SK-N-SH (cell line): Measurements from ENCODE around the gene SORBS2. TPM values are rescaled to one million over a fixed set of nuclear protein-coding genes. Genes with fewer than 3 reads are reported as not detected.

Source experiments
- CTCF ChIA-PET: fragments of 300-600, 350-600 bp; formaldehyde crosslinking; extraction: SDS; loops from one replicate; lab custom pipeline; 2021; lab: Yijun Ruan, JAX
- POLR2A ChIA-PET: fragments of 350-600 bp; sonication (Branson Sonifier 250); formaldehyde crosslinking; extraction: SDS; loops from one replicate; lab custom pipeline; 2020; ENCODE audit warnings: antibody characterized with exemption, inconsistent platforms; lab: Yijun Ruan, JAX
- DNase-seq: peaks from one replicate; pipeline ENCODE4 v3.0.0; 2012
- H2AFZ ChIP-seq: fragments of 200-600 bp; sonication (generic); 2 replicates; pipeline ENCODE4 v1.8.1; 2016; ENCODE audit warnings: antibody characterized with exemption, mild to moderate bottlenecking, low read depth
- H3F3A ChIP-seq: fragments of 200-600 bp; sonication (generic); replicated peaks from 2 replicates; pipeline ENCODE3; 2016; ENCODE audit warnings: antibody characterized with exemption, mild to moderate bottlenecking; ENCODE audit not compliant: insufficient read depth
- H3K27ac ChIP-seq, 2 experiments: fragments of 200-500 bp in 1 of 2; fragments of 200-600 bp in 1 of 2; sonication (Bioruptor generic) in 1 of 2; sonication (generic), shearing (Covaris generic) in 1 of 2; 2 replicates each; pipeline versions ENCODE4 v1.5.1 to v1.6.1; 2014 to 2016; ENCODE audit warnings: low read depth in 2 of 2, inconsistent platforms in 1 of 2, low read length in 1 of 2, mild to moderate bottlenecking in 1 of 2, mixed read lengths in 1 of 2
- H3K27me3 ChIP-seq: fragments of 200-600 bp; sonication (generic), shearing (Covaris generic); 2 replicates; pipeline ENCODE4 v1.6.1; 2016; ENCODE audit warnings: mixed run types; ENCODE audit not compliant: insufficient read depth
- H3K36me3 ChIP-seq, 2 experiments: fragments of 200-500 bp in 1 of 2; fragments of 200-600 bp in 1 of 2; sonication (Bioruptor generic) in 1 of 2; sonication (generic) in 1 of 2; replicated peaks in 1 of 2; 2 replicates each; pipeline versions ENCODE3 to v1.5.1; 2014 to 2016; ENCODE audit warnings: low read length in 1 of 2, mild to moderate bottlenecking in 1 of 2; ENCODE audit not compliant: insufficient read depth in 2 of 2, control insufficient read depth in 1 of 2
- H3K4me1 ChIP-seq, 2 experiments: fragments of 200-500 bp in 1 of 2; fragments of 200-600 bp in 1 of 2; sonication (Bioruptor generic) in 1 of 2; sonication (generic), shearing (Covaris generic) in 1 of 2; 2 replicates each; pipeline versions ENCODE4 v1.5.1 to v1.6.1; 2014 to 2016; ENCODE audit warnings: low read depth in 1 of 2, low read length in 1 of 2, mixed run types in 1 of 2; ENCODE audit not compliant: insufficient read depth in 2 of 2, control insufficient read depth in 1 of 2
- H3K4me2 ChIP-seq: fragments of 200-600 bp; sonication (generic), shearing (Covaris generic); 2 replicates; pipeline ENCODE4 v1.6.1; 2017; ENCODE audit warnings: mixed run types
- H3K4me3 ChIP-seq, 2 experiments: fragments of 200-500 bp in 1 of 2; fragments of 200-600 bp in 1 of 2; sonication (Bioruptor generic) in 1 of 2; sonication (generic), shearing (Covaris generic) in 1 of 2; 2 replicates each; pipeline versions ENCODE4 v1.5.1 to v1.8.1; 2014 to 2016; ENCODE audit warnings: low read depth in 2 of 2, inconsistent platforms in 1 of 2, low read length in 1 of 2, mild to moderate bottlenecking in 1 of 2, mixed read lengths in 1 of 2, moderate library complexity in 1 of 2
- H3K79me2 ChIP-seq: fragments of 200-600 bp; sonication (generic); 2 replicates; pipeline ENCODE4 v1.8.1; 2017; ENCODE audit warnings: mild to moderate bottlenecking; ENCODE audit not compliant: insufficient read depth
- H3K9ac ChIP-seq: fragments of 200-600 bp; sonication (generic); 2 replicates; pipeline ENCODE4 v1.6.1; 2017; ENCODE audit warnings: mixed run types
- H3K9me2 ChIP-seq: fragments of 200-600 bp; sonication (generic); 2 replicates; pipeline ENCODE4 v1.6.1; 2017; ENCODE audit warnings: mixed run types
- H3K9me3 ChIP-seq: fragments of 200-600 bp; sonication (generic); 2 replicates; pipeline ENCODE4 v1.6.1; 2017; ENCODE audit warnings: mixed run types, mild to moderate bottlenecking, moderate library complexity
- H4K20me1 ChIP-seq: fragments of 200-600 bp; sonication (generic); 2 replicates; pipeline ENCODE4 v1.6.1; 2017; ENCODE audit warnings: mild to moderate bottlenecking, mixed run types; ENCODE audit not compliant: insufficient read depth
- CHD2 ChIP-seq: fragments of 150-350 bp; IDR thresholded peaks from 2 replicates; pipeline ENCODE4 v1.6.1; 2018; ENCODE audit warnings: low read length; ENCODE audit not compliant: partially characterized antibody
- ELF1 ChIP-seq: IDR thresholded peaks from 2 replicates; pipeline ENCODE4 v1.4.0; 2012
- FOXM1 ChIP-seq: IDR thresholded peaks from 2 replicates; pipeline ENCODE4 v1.4.0; 2012; ENCODE audit warnings: low read depth, mild to moderate bottlenecking
- GABPA ChIP-seq: IDR thresholded peaks from 2 replicates; pipeline ENCODE4 v1.4.0; 2012; ENCODE audit warnings: low read depth, mild to moderate bottlenecking
- JUND ChIP-seq: IDR thresholded peaks from 2 replicates; pipeline ENCODE4 v1.4.0; 2012
- MEF2A ChIP-seq: IDR thresholded peaks from 2 replicates; pipeline ENCODE4 v1.4.0; 2012; ENCODE audit warnings: low read depth, borderline replicate concordance
- MXI1 ChIP-seq: IDR thresholded peaks from 2 replicates; pipeline ENCODE4 v1.6.1; 2012; ENCODE audit warnings: mild to moderate bottlenecking, low read depth, low read length, improper control_type of control experiment
- NFIC ChIP-seq: IDR thresholded peaks from 2 replicates; pipeline ENCODE4 v1.4.0; 2012; ENCODE audit warnings: borderline replicate concordance
- RXRA ChIP-seq: IDR thresholded peaks from 2 replicates; pipeline ENCODE4 v1.4.0; 2012; ENCODE audit warnings: low read depth, mild to moderate bottlenecking, borderline replicate concordance
- SIN3A ChIP-seq: IDR thresholded peaks from 2 replicates; pipeline ENCODE4 v1.6.1; 2012; ENCODE audit warnings: low read depth, mild to moderate bottlenecking, low read length, moderate library complexity, borderline replicate concordance
- SMC3 ChIP-seq: IDR thresholded peaks from 2 replicates; pipeline ENCODE4 v1.6.1; 2012; ENCODE audit warnings: low read depth, low read length, improper control_type of control experiment
- TAF1 ChIP-seq: IDR thresholded peaks from 2 replicates; pipeline ENCODE4 v1.6.1; 2012; ENCODE audit warnings: low read depth, mild to moderate bottlenecking, low read length, moderate library complexity, borderline replicate concordance
- TCF12 ChIP-seq: IDR thresholded peaks from 2 replicates; pipeline ENCODE4 v1.4.0; 2012
- YY1 ChIP-seq: IDR thresholded peaks from 2 replicates; pipeline ENCODE4 v1.4.0; 2012; ENCODE audit warnings: low read depth, mild to moderate bottlenecking
- WGBS: methylation state at CpG from one replicate; pipeline ENCODE4 v1.1.6; 2017; ENCODE audit warnings: low lambda C conversion rate; 5-methylcytosine and 5-hydroxymethylcytosine counted together
- polyA plus RNA-seq, 3 experiments: library from polyadenylated mRNA; depleted of rRNA; stranded (reverse); fragments of >200 nt; gene quantifications; 2 replicates each; pipeline ENCODE4 v1.2.3, GENCODE V29; 2012
- TF ChIP-seq, protein P1 (sequence below): IDR thresholded peaks from 2 replicates; pipeline ENCODE4 v1.6.1; 2012; ENCODE audit warnings: mild to moderate bottlenecking, low read depth, low read length, moderate library complexity
- TF ChIP-seq, protein P2 (sequence below): fragments of 150-350 bp; IDR thresholded peaks from 2 replicates; pipeline ENCODE4 v1.6.1; 2016; ENCODE audit warnings: mild to moderate bottlenecking, low read depth, low read length
- TF ChIP-seq, protein P3 (sequence below): fragments of 150-350 bp; IDR thresholded peaks from 2 replicates; pipeline ENCODE4 v1.6.1; 2017; ENCODE audit warnings: antibody characterized with exemption, low read length, low read depth, borderline replicate concordance

Gene SORBS2
- polyA plus RNA-seq, 1 of the 3 experiments (the other 2 are of a cell fraction), result 2.5 TPM

DNA sequence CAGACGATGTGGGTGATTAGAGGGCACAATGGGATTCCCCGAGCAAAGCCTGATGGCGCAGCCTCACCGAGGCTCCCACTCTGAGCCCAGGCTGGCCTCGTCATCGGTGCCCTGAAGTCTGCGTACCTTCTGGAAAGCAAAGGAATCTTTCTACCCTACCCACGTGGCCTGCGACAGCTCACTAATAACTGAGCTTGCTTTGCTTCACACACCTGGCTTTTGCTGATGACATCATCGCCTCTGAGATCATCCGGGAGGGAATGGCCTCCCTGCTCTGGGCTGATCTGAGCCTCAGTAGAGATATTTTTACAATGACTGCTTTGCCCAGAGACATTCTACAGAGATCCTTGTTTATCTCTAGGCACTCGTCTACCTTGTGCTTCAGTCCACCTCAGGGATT is 231.3 kb downstream of the SORBS2 start:
- CTCF ChIA-PET, result no interaction called here
- Histone ChIP-seq H3K4me3 (no peak overlapping the region), H3K4me2 (no peak overlapping the region)

More for the DNA sequence above, 231.3 kb downstream of the SORBS2 start:
- no peaks in the 10 kb centered on the region for H3K79me2 ChIP-seq
- H2AFZ ChIP-seq, result no peak overlapping the region
- H3K36me3 ChIP-seq, result no peaks in the 10 kb centered on the region
- H3K9me3 ChIP-seq, result no peaks in the 10 kb centered on the region
- no peak for DNase-seq
- TF ChIP-seq SIN3A (no peak), YY1 (no peak), TCF12 (no peak), MXI1 (no peak), NFIC (no peak), MEF2A (no peak), RXRA (no peak), ELF1 (no peak), SMC3 (no peak), JUND (no peak), GABPA (no peak), FOXM1 (no peak), CHD2 (no peak), TAF1 (no peak)
- TF ChIP-seq, protein P1, sequence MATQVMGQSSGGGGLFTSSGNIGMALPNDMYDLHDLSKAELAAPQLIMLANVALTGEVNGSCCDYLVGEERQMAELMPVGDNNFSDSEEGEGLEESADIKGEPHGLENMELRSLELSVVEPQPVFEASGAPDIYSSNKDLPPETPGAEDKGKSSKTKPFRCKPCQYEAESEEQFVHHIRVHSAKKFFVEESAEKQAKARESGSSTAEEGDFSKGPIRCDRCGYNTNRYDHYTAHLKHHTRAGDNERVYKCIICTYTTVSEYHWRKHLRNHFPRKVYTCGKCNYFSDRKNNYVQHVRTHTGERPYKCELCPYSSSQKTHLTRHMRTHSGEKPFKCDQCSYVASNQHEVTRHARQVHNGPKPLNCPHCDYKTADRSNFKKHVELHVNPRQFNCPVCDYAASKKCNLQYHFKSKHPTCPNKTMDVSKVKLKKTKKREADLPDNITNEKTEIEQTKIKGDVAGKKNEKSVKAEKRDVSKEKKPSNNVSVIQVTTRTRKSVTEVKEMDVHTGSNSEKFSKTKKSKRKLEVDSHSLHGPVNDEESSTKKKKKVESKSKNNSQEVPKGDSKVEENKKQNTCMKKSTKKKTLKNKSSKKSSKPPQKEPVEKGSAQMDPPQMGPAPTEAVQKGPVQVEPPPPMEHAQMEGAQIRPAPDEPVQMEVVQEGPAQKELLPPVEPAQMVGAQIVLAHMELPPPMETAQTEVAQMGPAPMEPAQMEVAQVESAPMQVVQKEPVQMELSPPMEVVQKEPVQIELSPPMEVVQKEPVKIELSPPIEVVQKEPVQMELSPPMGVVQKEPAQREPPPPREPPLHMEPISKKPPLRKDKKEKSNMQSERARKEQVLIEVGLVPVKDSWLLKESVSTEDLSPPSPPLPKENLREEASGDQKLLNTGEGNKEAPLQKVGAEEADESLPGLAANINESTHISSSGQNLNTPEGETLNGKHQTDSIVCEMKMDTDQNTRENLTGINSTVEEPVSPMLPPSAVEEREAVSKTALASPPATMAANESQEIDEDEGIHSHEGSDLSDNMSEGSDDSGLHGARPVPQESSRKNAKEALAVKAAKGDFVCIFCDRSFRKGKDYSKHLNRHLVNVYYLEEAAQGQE, result no peak
- TF ChIP-seq, protein P2, sequence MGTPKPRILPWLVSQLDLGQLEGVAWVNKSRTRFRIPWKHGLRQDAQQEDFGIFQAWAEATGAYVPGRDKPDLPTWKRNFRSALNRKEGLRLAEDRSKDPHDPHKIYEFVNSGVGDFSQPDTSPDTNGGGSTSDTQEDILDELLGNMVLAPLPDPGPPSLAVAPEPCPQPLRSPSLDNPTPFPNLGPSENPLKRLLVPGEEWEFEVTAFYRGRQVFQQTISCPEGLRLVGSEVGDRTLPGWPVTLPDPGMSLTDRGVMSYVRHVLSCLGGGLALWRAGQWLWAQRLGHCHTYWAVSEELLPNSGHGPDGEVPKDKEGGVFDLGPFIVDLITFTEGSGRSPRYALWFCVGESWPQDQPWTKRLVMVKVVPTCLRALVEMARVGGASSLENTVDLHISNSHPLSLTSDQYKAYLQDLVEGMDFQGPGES, result no peak
- TF ChIP-seq, protein P3, sequence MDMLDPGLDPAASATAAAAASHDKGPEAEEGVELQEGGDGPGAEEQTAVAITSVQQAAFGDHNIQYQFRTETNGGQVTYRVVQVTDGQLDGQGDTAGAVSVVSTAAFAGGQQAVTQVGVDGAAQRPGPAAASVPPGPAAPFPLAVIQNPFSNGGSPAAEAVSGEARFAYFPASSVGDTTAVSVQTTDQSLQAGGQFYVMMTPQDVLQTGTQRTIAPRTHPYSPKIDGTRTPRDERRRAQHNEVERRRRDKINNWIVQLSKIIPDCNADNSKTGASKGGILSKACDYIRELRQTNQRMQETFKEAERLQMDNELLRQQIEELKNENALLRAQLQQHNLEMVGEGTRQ, result no peak
- POLR2A ChIA-PET, result no interaction called here
- no peaks in the 10 kb centered on the region for H3K9me2 ChIP-seq
- no peaks in the 10 kb centered on the region for H4K20me1 ChIP-seq
- peaks cover 0 to 8% of the 10 kb centered on the region in 2 experiments; a peak in 2 of 4 replicates for H3K4me1 ChIP-seq
- 84% methylated on average over 10 of the region's 12 CpGs for WGBS
- no peak overlapping the region for H3K27ac ChIP-seq
- H3K9ac ChIP-seq, result no peak overlapping the region
- H3K27me3 ChIP-seq, result no peaks in the 10 kb centered on the region
- no peaks in the 10 kb centered on the region for H3F3A ChIP-seq
